Measurements from ENCODE around the gene SLC2A8. TPM values are rescaled to one million over a fixed set of nuclear protein-coding genes. Genes with fewer than 3 reads are reported as not detected.
A peak's percentile ranks its signal among the peaks of the same experiment; 100 is the strongest.

Gene SLC2A8
- total and polyA plus RNA-seq, 9 donors: 6.2 to 21.2 (median 17.8) TPM

- peaks cover 12% of the 10 kb centered on the region for H3K4me1 ChIP-seq (ENCODE audit: insufficient read depth)
- intact Hi-C loops (cut with DNase I): loop anchor here in 1 of 4 donors (5.0 kb wide), 1 partner anchor 137 kb away; no protein-coding TSS in a partner anchor
- DNase-seq: peak in 1 of 5 donors; percentile 34
- TF ChIP-seq EP300 (IDR thresholded peaks at IDR 0.05) (no peak), POLR2A (IDR thresholded peaks at IDR 0.05) (no peak), CTCF (IDR thresholded peaks at IDR 0.05) (no peak)
- WGBS, 3 donors: 0 to 1% (median 1%) methylated on average over 14 of the region's 14 CpGs
- no peaks in the 10 kb centered on the region for H3K9me3 ChIP-seq
- no peaks in the 10 kb centered on the region for H3K27me3 ChIP-seq
- H3K4me3 ChIP-seq: peak overlapping the region; percentile 85
- no peaks in the 10 kb centered on the region for H3K36me3 ChIP-seq
- H3K27ac ChIP-seq: peak overlapping the region; percentile 55 to 85
Observed at GRCh38 chr9:127450243-127450760, 53.3 kb downstream of the SLC2A8 start.

GRCh38 chr9:127450830-127451607 lies 54.0 kb downstream of the SLC2A8 start, which contains the start of the genes LRSAM1 and RPL12:
Gene LRSAM1, plus strand, starts transcription at chr9:127451510. Its CDS starts 3,018 bp downstream, at chr9:127454528.
Gene RPL12, minus strand, starts transcription at chr9:127451406. Its CDS starts 89 bp downstream, at chr9:127451317.
- H3K27me3 ChIP-seq: no peaks in the 10 kb centered on the region
- no peaks in the 10 kb centered on the region for H3K36me3 ChIP-seq
- peak within 1 kb of the TSS; percentile 85 for H3K4me3 ChIP-seq
- intact Hi-C loops (cut with DNase I): loop anchor here in 1 of 4 donors (5.0 kb wide), 1 partner anchor 136 kb away; no protein-coding TSS in a partner anchor
- WGBS, 3 donors: 0 to 2% (median 1%) methylated on average over 63 to 71 of the region's 71 CpGs
- H3K27ac ChIP-seq: peak within 1 kb of the TSS; percentile 79 to 85
- DNase-seq: peak; percentile 98 to 100 (median 99)
- peaks cover 12% of the 10 kb centered on the region for H3K4me1 ChIP-seq (ENCODE audit: insufficient read depth)
- no peaks in the 10 kb centered on the region for H3K9me3 ChIP-seq
- TF ChIP-seq POLR2A (IDR thresholded peaks at IDR 0.05) (peak; percentile 100), EP300 (IDR thresholded peaks at IDR 0.05) (no peak), CTCF (IDR thresholded peaks at IDR 0.05) (no peak)

DNA sequence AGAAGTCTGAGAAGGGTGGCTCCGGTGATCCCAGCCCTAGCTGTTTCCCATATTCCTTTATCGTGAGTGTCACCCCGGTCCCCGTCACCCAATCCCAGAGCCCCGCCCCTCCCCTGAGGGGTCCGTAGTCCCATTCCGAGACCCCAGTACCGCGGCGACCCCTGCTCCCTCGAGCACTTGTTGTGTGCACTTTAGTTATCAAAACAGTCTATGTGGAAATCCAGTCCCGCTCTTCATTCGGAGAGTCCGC lies 54.6 kb downstream of the SLC2A8 start:
- Histone ChIP-seq H3K4me1 (ENCODE audit: insufficient read depth) (peaks cover 12% of the 10 kb centered on the region), H3K4me3 (peak overlapping the region; percentile 85), H3K36me3 (no peaks in the 10 kb centered on the region), H3K27me3 (no peaks in the 10 kb centered on the region), H3K9me3 (no peaks in the 10 kb centered on the region), H3K27ac (peak overlapping the region; percentile 79 to 85)
- WGBS, 3 donors: 0 to 1% (median 0%) methylated on average over 14 of the region's 14 CpGs
- no peak for DNase-seq
- no peak for TF ChIP-seq POLR2A (IDR thresholded peaks at IDR 0.05)
- TF ChIP-seq EP300 (IDR thresholded peaks at IDR 0.05): no peak
- no peak for TF ChIP-seq CTCF (IDR thresholded peaks at IDR 0.05)
- intact Hi-C loops (cut with DNase I): loop anchor here in 1 of 4 donors (5.0 kb wide), 1 partner anchor 136 kb away; no protein-coding TSS in a partner anchor

- Histone ChIP-seq H3K4me1 (ENCODE audit: insufficient read depth) (peaks cover 12% of the 10 kb centered on the region), H3K36me3 (no peaks in the 10 kb centered on the region), H3K27me3 (no peaks in the 10 kb centered on the region), H3K9me3 (no peaks in the 10 kb centered on the region), H3K4me3 (peak overlapping the region; percentile 85), H3K27ac (peak overlapping the region; percentile 79 to 85)
- TF ChIP-seq EP300 (IDR thresholded peaks at IDR 0.05): no peak
- no peak for TF ChIP-seq POLR2A (IDR thresholded peaks at IDR 0.05)
- TF ChIP-seq CTCF (IDR thresholded peaks at IDR 0.05): no peak
- intact Hi-C loops (cut with DNase I): loop anchor here in 1 of 4 donors (5.0 kb wide), 1 partner anchor 135 kb away; no protein-coding TSS in a partner anchor
- 9 to 12% (median 11%) methylated on average over 29 of the region's 29 CpGs for WGBS, 3 donors
- peak; percentile 51 to 72 (median 69) for DNase-seq
Observed at GRCh38 chr9:127451858-127452656, 55.1 kb downstream of the SLC2A8 start.

Measured in ovary (tissue), 9 donors.